Common myeloid progenitor, CD34-positive (primary cell): ENCODE results near the gene TSPAN33.

Source experiments
- CTCF ChIA-PET: fragments of 350-600 bp; sonication (Branson Sonifier 250); formaldehyde crosslinking; loops from one replicate; lab custom pipeline; 2021; ENCODE audit warnings: antibody characterized with exemption; lab: Charles Lee
- POLR2A ChIA-PET: fragments of 350-600 bp; sonication (Branson Sonifier 250); formaldehyde crosslinking; loops from one replicate; lab custom pipeline; 2021; ENCODE audit warnings: antibody characterized with exemption; lab: Charles Lee
- DNase-seq, 3 donors: peaks; one replicate each; pipeline versions ENCODE4 v3.0.0 to v3.0.0-alpha.2; 2013
- H3K27ac ChIP-seq, 2 experiments: 1 replicate in 1 of 2; 2 replicates in 1 of 2; pipeline ENCODE4 v1.7.0; 2013; ENCODE audit warnings: inconsistent platforms in 2 of 2, low read length in 2 of 2, mild to moderate bottlenecking in 2 of 2, low read depth in 1 of 2, moderate library complexity in 1 of 2; ENCODE audit not compliant: severe bottlenecking in 2 of 2, insufficient read depth in 1 of 2, poor library complexity in 1 of 2
- H3K27me3 ChIP-seq, 5 experiments: replicated peaks in 2 of 5; 1 replicate in 3 of 5; 2 replicates in 2 of 5; pipeline versions ENCODE4 v1.6.1 to v1.7.0; 2013; ENCODE audit warnings: low read length in 4 of 5, mild to moderate bottlenecking in 2 of 5, moderate library complexity in 2 of 5, inconsistent platforms in 1 of 5; ENCODE audit not compliant: insufficient read depth in 5 of 5, control insufficient read depth in 4 of 5
- H3K36me3 ChIP-seq, 4 experiments: 1 replicate in 2 of 4; 2 replicates in 2 of 4; pipeline versions ENCODE4 v1.6.1 to v1.7.0; 2013; ENCODE audit warnings: low read length in 3 of 4, control low read depth in 1 of 4, mild to moderate bottlenecking in 1 of 4; ENCODE audit not compliant: control insufficient read depth in 4 of 4, insufficient read depth in 4 of 4
- H3K4me1 ChIP-seq, 4 experiments: 1 replicate in 3 of 4; 2 replicates in 1 of 4; pipeline versions ENCODE4 v1.6.1 to v1.7.1; 2013; ENCODE audit warnings: low read length in 3 of 4, mild to moderate bottlenecking in 3 of 4, control low read depth in 1 of 4, inconsistent platforms in 1 of 4, moderate library complexity in 1 of 4; ENCODE audit not compliant: control insufficient read depth in 4 of 4, insufficient read depth in 4 of 4; ENCODE audit errors: control extremely low read depth in 1 of 4
- H3K4me3 ChIP-seq, 7 experiments: 1 replicate in 4 of 7; 2 replicates in 3 of 7; pipeline versions ENCODE4 v1.5.1 to v1.7.0; 2013; ENCODE audit warnings: mild to moderate bottlenecking in 7 of 7, low read length in 6 of 7, moderate library complexity in 6 of 7, inconsistent platforms in 2 of 7, low read depth in 2 of 7, control low read depth in 1 of 7; ENCODE audit not compliant: insufficient read depth in 4 of 7, control insufficient read depth in 1 of 7; ENCODE audit errors: extremely low read depth in 1 of 7
- H3K9me3 ChIP-seq, 5 experiments: 1 replicate in 4 of 5; 2 replicates in 1 of 5; pipeline versions ENCODE4 v1.6.1 to v1.7.1; 2013; ENCODE audit warnings: low read length in 4 of 5, mild to moderate bottlenecking in 2 of 5, inconsistent platforms in 1 of 5, low read depth in 1 of 5, moderate library complexity in 1 of 5; ENCODE audit not compliant: control insufficient read depth in 4 of 5, insufficient read depth in 2 of 5; ENCODE audit errors: control extremely low read depth in 1 of 5
- WGBS: methylation state at CpG from one replicate; pipeline ENCODE4 v1.1.5; 2013; ENCODE audit not compliant: insufficient coverage; 5-methylcytosine and 5-hydroxymethylcytosine counted together

The TSPAN33 gene

DNA sequence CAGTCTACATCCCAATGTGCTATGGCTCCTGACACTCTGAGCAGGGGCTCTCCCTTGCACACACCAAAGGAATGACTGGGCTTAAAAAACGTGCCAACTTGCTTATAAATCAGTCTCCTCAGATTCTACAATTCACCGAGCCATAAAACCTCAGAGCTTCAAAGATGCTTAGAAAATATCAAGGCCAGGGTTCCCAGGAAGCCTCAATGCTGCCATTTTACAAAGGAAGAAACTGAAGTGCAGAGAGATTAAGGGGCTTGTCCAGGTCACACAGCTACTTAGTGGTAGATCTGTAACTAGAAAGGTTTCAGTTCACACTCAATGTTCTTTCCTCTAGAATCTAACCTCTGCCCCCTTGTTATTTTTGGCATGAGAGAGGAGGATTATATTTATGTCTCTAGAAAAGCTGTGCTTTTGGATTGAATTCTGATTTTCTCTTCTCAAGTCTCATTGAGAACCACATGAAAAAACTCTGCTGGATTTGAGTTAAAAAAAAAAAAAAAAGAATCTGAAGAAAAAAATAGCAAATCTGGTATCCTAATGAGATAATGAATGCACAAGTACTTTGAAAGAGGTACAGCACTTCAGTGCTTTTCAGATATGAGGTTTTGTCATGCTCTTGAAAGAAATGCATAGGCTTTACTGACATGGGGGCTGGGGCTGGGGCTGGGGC is 22.3 kb upstream of the TSPAN33 start:
- H3K9me3 ChIP-seq, result peaks cover 0 to 16% (median 4%) of the 10 kb centered on the region in 5 experiments
- WGBS, result 0% methylated on average over 1 of the region's 2 CpGs
- no peak for DNase-seq
- H3K27ac ChIP-seq, result peak overlapping the region in 1 of 2 experiments; percentile 32
- H3K4me3 ChIP-seq, result peak overlapping the region in 1 of 7 experiments; percentile 1
- ChIA-PET POLR2A (interaction anchor here (1.5 kb wide), 1 partner anchor 28 kb away, joined by 4 read pairs; no protein-coding TSS in a partner anchor), CTCF (interaction anchor here (0.6 to 1.8 kb wide), 5 partner anchors 12 to 30 kb away, joined by 3 to 6 read pairs (median 4); no protein-coding TSS in a partner anchor)
- H3K27me3 ChIP-seq, result no peaks in the 10 kb centered on the region
- peaks cover 8 to 21% (median 19%) of the 10 kb centered on the region in 4 experiments for H3K4me1 ChIP-seq
- H3K36me3 ChIP-seq, result no peaks in the 10 kb centered on the region

DNA sequence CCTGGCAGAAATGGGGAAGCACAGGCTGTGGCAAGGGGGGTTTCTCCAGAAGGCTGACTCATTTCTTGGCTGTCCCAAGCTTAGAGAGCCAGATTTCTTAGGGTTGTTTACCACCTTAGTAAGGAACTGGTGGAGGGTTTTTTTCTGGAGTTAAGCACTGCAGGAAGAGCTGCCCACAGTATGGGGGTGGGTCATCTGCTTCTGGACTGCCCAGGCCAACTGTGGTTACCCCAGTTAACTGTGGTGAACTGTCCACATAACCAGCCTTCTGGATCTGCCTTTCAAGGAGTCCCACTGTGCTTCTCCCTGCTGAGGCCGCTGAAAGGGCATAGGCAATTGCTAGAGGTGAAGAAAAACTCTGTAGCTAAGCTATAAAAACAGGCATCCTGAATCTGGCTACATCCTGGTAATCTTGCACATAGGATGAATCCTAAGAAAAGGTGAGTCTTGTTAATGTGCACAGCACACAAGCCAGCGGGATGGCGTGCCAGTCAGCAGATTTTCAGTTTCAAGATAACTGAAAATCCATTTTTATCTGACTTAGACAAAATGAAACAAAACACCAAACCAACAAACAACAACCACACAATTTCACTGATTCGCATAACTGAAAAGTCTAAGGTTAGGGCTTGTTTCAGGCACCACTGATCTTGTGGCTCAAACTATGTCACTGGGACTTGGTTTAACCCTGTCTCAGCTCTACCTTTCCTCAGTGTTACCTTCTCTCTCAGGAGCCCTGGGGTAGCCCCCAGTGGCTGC is 21.6 kb upstream of the TSPAN33 start:
- Histone ChIP-seq H3K9me3 (peaks cover 0 to 16% (median 4%) of the 10 kb centered on the region in 5 experiments), H3K27me3 (no peaks in the 10 kb centered on the region), H3K27ac (peak overlapping the region in 1 of 2 experiments; percentile 32), H3K36me3 (no peaks in the 10 kb centered on the region), H3K4me3 (peak overlapping the region in 2 of 7 experiments; percentile 20 to 30), H3K4me1 (peaks cover 8 to 21% (median 19%) of the 10 kb centered on the region in 4 experiments)
- WGBS, result 86% methylated on average over 4 of the region's 4 CpGs
- peak; percentile 72 to 97 (median 95) for DNase-seq
- POLR2A ChIA-PET, result interaction anchor here (0.8 to 1.5 kb wide), 2 partner anchors 15 to 27 kb away, joined by 4 read pairs; no protein-coding TSS in a partner anchor
- CTCF ChIA-PET, result interaction anchor here (0.7 to 1.8 kb wide), 4 partner anchors 8 to 41 kb away, joined by 3 to 6 read pairs (median 3); no protein-coding TSS in a partner anchor

GRCh38 chr7:129123510-129123857 is 21.0 kb upstream of the TSPAN33 start:
- ChIA-PET CTCF (interaction anchor here (0.7 kb wide), 2 partner anchors 8 to 40 kb away, joined by 3 read pairs; no protein-coding TSS in a partner anchor), POLR2A (interaction anchor here (0.8 kb wide), 1 partner anchor 14 kb away, joined by 4 read pairs; no protein-coding TSS in a partner anchor)
- no peaks in the 10 kb centered on the region for H3K27me3 ChIP-seq
- no peaks in the 10 kb centered on the region for H3K36me3 ChIP-seq
- H3K4me1 ChIP-seq, result peaks cover 8 to 21% (median 19%) of the 10 kb centered on the region in 4 experiments
- no peak overlapping the region for H3K27ac ChIP-seq
- H3K9me3 ChIP-seq, result peaks cover 0 to 16% (median 4%) of the 10 kb centered on the region in 5 experiments
- 100% methylated on average over 3 of the region's 4 CpGs for WGBS
- no peak for DNase-seq
- H3K4me3 ChIP-seq, result no peak overlapping the region

DNA sequence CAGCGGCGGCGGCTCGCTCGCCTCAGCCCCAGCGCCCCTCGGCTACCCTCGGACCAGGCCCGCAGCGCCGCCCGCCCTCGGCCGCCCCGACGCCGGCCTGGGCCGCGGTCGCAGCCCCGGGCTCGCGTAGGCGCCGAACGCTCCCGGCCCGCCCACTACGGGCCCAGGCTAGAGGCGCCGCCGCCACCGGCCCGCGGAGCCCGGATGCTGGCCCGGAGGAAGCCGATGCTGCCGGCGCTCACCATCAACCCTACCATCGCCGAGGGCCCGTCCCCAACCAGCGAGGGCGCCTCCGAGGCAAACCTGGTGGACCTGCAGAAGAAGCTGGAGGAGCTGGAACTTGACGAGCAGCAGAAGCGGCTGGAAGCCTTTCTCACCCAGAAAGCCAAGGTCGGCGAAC is 18.2 kb upstream of the TSPAN33 start:
- POLR2A ChIA-PET, result no interaction called here
- H3K27ac ChIP-seq, result no peak overlapping the region
- H3K27me3 ChIP-seq, result no peaks in the 10 kb centered on the region
- CTCF ChIA-PET, result interaction anchor here (1.0 to 2.1 kb wide), 4 partner anchors 8 to 35 kb away, joined by 3 to 7 read pairs (median 4); no protein-coding TSS in a partner anchor
- DNase-seq, result no peak
- H3K36me3 ChIP-seq, result no peaks in the 10 kb centered on the region
- H3K4me1 ChIP-seq, result peaks cover 8 to 21% (median 19%) of the 10 kb centered on the region in 4 experiments
- no peak overlapping the region for H3K4me3 ChIP-seq
- H3K9me3 ChIP-seq, result peaks cover 0 to 8% (median 0%) of the 10 kb centered on the region in 5 experiments
- whole genome bisulfite sequencing, result 64% methylated on average over 31 of the region's 50 CpGs

GRCh38 chr7:129127154-129127553 is 17.4 kb upstream of the TSPAN33 start:
- WGBS, result 98% methylated on average over 22 of the region's 24 CpGs
- DNase-seq, result no peak
- H3K4me1 ChIP-seq, result peaks cover 6 to 16% (median 15%) of the 10 kb centered on the region in 4 experiments
- no peaks in the 10 kb centered on the region for H3K27me3 ChIP-seq
- no peak overlapping the region for H3K27ac ChIP-seq
- no peaks in the 10 kb centered on the region for H3K36me3 ChIP-seq
- POLR2A ChIA-PET, result no interaction called here
- H3K4me3 ChIP-seq, result no peak overlapping the region
- peaks cover 0 to 2% (median 0%) of the 10 kb centered on the region in 5 experiments for H3K9me3 ChIP-seq
- CTCF ChIA-PET, result interaction anchor here (1.8 to 2.1 kb wide), 2 partner anchors 9 to 15 kb away, joined by 5 to 7 read pairs; no protein-coding TSS in a partner anchor

DNA sequence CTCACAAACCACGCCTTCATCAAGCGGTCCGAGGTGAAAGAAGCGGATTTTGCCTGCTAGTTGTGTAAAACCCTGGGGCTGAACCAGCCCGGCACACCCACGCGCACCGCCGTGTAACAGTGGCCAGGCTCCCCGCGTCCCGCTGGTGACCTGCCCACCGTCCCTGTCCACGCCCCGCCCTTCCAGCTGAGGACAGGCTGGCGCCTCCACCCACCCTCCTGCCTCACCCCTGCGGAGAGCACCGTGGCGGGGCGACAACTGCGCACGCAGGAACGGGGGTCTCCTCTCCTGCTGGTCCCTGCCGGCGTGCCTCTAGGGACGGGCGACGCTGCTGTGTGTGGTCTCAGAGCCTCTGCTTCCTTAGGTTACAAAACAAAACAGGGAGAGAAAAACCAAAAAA is 16.9 kb upstream of the TSPAN33 start:
- WGBS, result 94% methylated on average over 21 of the region's 28 CpGs
- ChIA-PET POLR2A (no interaction called here), CTCF (interaction anchor here (1.8 kb wide), 1 partner anchor 16 kb away, joined by 5 read pairs; no protein-coding TSS in a partner anchor)

More for the DNA sequence above, 16.9 kb upstream of the TSPAN33 start:
- Histone ChIP-seq H3K4me1 (peaks cover 4 to 12% (median 11%) of the 10 kb centered on the region in 4 experiments), H3K36me3 (no peaks in the 10 kb centered on the region), H3K9me3 (peaks cover 0 to 2% (median 0%) of the 10 kb centered on the region in 5 experiments), H3K4me3 (no peak overlapping the region), H3K27me3 (no peaks in the 10 kb centered on the region), H3K27ac (no peak overlapping the region)
- DNase-seq, result no peak
